Heart left ventricle (tissue), 13 donors: Measurements from ENCODE around the gene ZFAND4.

Experiments
- CTCF ChIP-seq, 12 donors: fragments of 200-600 bp; sonication (generic) in 4 of 12; IDR thresholded peaks; one replicate each; pipeline versions ENCODE4 v1.5.0 to v1.8.0; 2018 to 2022; ENCODE audit warnings: antibody characterized with exemption in 12 of 12, mild to moderate bottlenecking in 5 of 12
- POLR2A ChIP-seq, 2 donors: fragments of 450-650 bp; IDR thresholded peaks; one replicate each; pipeline ENCODE4 v1.6.1; 2017; ENCODE audit warnings: antibody characterized with exemption in 2 of 2, mild to moderate bottlenecking in 2 of 2, moderate library complexity in 2 of 2
- donor health status: ischemic (EF 13 %, LVEDD 7.1; RV severe dilation, severe dysfunction).
- donor health status: DM: no; HTN: yes; CAD: no.
- donor health status: DM: no; HTN: no; CAD: no.
- donor health status: ischemic (EF 25% LVEDD 6.9; RV normal size, moderate dysfunction).
- donor health status: ischemic (EF 25% LVEDD 5.7; RV mildly dilated, moderate dysfunction).
- donor health status: ischemic (EF 35%, LVEDD 5.7; RV mildly dilated, moderate dysfunction).
- donor health status: nonischemic (EF 11% LVEDD 7.7; RV severe dilation, severe dysfunction).
- donor health status: DM: yes; HTN: yes; CAD: no.
- donor health status: PGD.
- donor health status: ischemic (EF 29% LVEDD 5.4; RV normal size, mild dysfunction).
- donor health status: nonischemic (EF 23%, LVEDD 6.1; RV moderate dilation, normal function).

- TF ChIP-seq POLR2A (IDR thresholded peaks at IDR 0.05) (no peak), CTCF (IDR thresholded peaks at IDR 0.05) (no peak)
Observed at GRCh38 chr10:45569471-45569870, 103.1 kb downstream of the ZFAND4 start.
